Urinary bladder (tissue), 4 donors: ENCODE measurements around the gene CHMP5. TPM values are rescaled to one million over a fixed set of nuclear protein-coding genes. Genes with fewer than 3 reads are reported as not detected.

ENCODE experiments used
- DNase-seq: peaks from one replicate; pipeline ENCODE4 v3.0.0-alpha.2; 2015; ENCODE audit errors: extremely low spot score
- H3K27ac ChIP-seq: one replicate; pipeline ENCODE4 v1.5.1; 2013; ENCODE audit warnings: low read depth, mild to moderate bottlenecking, moderate library complexity
- H3K36me3 ChIP-seq: one replicate; pipeline ENCODE4 v1.6.1; 2013; ENCODE audit warnings: mild to moderate bottlenecking, moderate library complexity; ENCODE audit not compliant: insufficient read depth
- H3K4me1 ChIP-seq: one replicate; pipeline ENCODE4 v1.6.1; 2013; ENCODE audit warnings: mild to moderate bottlenecking, moderate library complexity; ENCODE audit not compliant: insufficient read depth
- H3K4me3 ChIP-seq: one replicate; pipeline ENCODE4 v1.5.1; 2013; ENCODE audit warnings: low read depth, low read length
- WGBS: extraction: QIAGEN DNeasy Blood & Tissue Kit; methylation state at CpG from one replicate; pipeline ENCODE4 v1.1.7; 2013; 5-methylcytosine and 5-hydroxymethylcytosine counted together
- polyA plus RNA-seq: library from polyadenylated mRNA; stranded (reverse); fragments of 200-250 nt; gene quantifications from one replicate; pipeline ENCODE4 v1.2.3, GENCODE V29; 2013
- total RNA-seq: library from RNA; depleted of rRNA; stranded (reverse); fragments of >200 nt; gene quantifications from one replicate; pipeline ENCODE4 v1.2.3, GENCODE V29; 2014
- donor health status: healthy with polysubstance abuse.
- donor health status: healthy.

CHMP5 gene
- total and polyA plus RNA-seq, 2 donors: 76.9 to 79.6 TPM

DNA sequence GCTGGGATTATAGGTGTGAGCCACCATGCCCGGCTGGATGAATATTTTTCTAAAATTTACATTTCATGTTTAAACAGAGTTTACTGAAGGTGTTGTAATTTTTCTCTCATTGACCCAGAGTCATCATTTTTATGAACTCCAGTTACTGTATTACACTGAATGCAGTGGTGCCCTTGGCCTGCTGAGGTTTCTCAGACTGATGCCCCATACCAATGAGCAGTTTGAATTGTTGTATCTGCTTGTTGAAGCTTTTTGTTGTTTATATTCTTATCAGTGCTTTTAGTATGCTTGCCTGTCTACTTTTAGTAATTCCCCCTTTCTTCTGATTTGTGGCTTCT lies 55.4 kb downstream of the CHMP5 start:
- peak overlapping the region; percentile 19 for H3K27ac ChIP-seq
- no peaks in the 10 kb centered on the region for H3K36me3 ChIP-seq
- H3K4me3 ChIP-seq: no peak overlapping the region
- H3K4me1 ChIP-seq: no peaks in the 10 kb centered on the region
- no peak for DNase-seq
- WGBS: 38% methylated on average over 1 of the region's 1 CpG

DNA sequence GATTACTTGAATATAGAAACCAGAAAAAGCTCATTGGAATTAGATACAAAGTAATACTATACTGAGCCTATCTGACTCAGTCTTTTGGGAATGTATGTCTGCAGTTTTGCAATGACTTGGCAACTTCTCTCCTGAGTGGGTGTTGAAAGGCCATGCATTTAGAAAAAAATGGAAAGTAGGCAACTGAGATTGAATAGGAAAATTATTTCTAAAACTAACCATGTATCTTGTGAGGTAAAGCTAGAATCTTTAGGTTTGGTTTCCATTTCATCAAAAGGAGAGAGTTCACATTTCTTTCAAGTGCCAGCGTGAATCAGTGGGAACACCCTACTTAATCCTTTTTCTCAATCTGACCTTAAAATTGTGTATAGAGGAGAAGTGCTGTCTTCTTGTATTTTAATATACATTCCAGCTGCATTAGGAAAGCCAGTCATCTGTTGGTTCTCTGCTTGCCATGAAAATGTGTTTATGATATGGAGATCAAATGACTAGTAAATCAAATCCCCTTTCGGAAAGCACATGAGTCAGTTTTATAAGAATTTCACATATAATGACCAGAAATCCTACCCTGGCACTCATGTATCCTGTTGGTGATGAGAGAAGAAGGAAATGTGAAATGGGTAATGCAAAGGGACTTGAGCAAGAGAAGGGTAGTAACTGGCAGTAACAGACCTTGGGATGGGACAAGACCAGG lies 55.9 kb downstream of the CHMP5 start:
- WGBS: 37% methylated on average over 2 of the region's 2 CpGs
- peak overlapping the region; percentile 23 for H3K27ac ChIP-seq
- H3K36me3 ChIP-seq: no peaks in the 10 kb centered on the region
- H3K4me1 ChIP-seq: no peaks in the 10 kb centered on the region
- no peak for DNase-seq
- no peak overlapping the region for H3K4me3 ChIP-seq

DNA sequence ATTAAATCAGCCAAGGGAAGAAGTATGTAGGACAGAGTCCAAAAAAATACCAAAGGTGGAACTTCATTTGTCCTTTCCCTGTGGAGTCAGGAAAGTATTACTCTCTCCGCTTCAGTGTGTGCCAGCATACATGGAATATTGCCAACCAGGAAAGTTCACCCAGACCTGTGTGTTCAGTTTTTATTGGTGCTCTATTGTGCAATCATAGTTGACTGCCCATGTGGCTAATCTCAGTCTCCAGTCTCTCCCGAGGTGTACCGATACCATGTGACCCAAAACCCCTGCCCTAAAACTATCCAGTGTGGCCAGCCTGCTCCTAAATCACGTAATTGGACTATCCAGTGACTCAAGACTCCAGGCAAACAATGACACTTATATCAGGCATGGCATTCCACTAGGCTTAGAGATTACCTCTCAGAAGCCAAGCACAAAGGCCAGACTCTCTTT lies 64.3 kb downstream of the CHMP5 start:
- H3K4me1 ChIP-seq: peaks cover 1% of the 10 kb centered on the region
- DNase-seq: peak; percentile 36
- no peak overlapping the region for H3K4me3 ChIP-seq
- WGBS: 50% methylated on average over 4 of the region's 4 CpGs
- H3K36me3 ChIP-seq: peaks cover 7% of the 10 kb centered on the region
- no peak overlapping the region for H3K27ac ChIP-seq

DNA sequence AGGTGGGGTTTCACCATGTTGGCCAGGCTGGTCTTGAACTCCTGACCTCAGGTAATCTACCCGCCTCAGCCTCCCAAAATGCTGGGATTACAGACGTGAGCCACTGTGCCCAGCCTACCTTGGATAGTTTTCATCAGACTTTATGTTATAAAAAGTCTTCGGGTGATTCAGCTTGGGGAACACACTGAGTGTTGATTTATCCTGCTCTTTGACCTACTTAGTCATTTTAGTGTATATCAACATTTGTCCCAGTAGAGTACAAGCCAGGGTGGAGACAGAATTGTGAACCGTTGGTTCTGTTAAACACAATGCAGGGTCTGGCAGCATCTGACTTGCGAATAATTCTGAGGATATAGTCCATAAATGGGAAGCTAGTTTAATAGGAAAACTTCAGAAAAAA lies 65.1 kb downstream of the CHMP5 start:
- 62% methylated on average over 5 of the region's 5 CpGs for WGBS
- H3K4me1 ChIP-seq: peaks cover 1% of the 10 kb centered on the region
- H3K27ac ChIP-seq: peak overlapping the region; percentile 32
- H3K4me3 ChIP-seq: no peak overlapping the region
- H3K36me3 ChIP-seq: peaks cover 7% of the 10 kb centered on the region
- no peak for DNase-seq

DNA sequence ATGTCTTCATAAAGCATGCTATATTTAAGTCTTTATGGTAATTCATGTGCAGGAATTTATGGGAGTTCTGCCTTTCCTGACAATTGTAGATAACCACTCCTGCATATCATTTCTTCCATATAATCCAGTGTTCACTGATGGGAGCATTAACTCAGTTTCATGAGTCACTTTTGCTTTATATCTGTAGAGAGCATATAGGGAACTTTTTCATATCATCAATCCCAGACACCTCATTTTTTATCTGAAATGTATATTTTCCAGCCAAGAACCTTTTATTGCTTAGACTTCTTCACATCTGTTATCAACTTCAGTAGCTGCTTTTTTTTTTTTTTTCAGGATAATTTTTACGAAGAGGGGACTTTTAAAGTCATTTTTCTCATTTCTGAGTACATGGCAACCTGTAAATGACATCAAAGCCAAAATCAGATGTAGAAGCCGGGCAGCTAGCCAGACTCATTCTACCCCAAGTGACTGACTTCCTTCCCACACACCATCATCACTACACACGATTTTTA lies 66.6 kb downstream of the CHMP5 start:
- H3K4me1 ChIP-seq: peaks cover 1% of the 10 kb centered on the region
- peaks cover 7% of the 10 kb centered on the region for H3K36me3 ChIP-seq
- 39% methylated on average over 3 of the region's 3 CpGs for WGBS
- H3K27ac ChIP-seq: no peak overlapping the region
- H3K4me3 ChIP-seq: no peak overlapping the region
- DNase-seq: no peak

Other genes starting within 250 kb of the CHMP5 start
- gene DNAJA1, start 239.8 kb upstream of the CHMP5 start, total RNA-seq: 97.7 TPM
- 84.0 TPM for gene DNAJA1, start 239.8 kb upstream of the CHMP5 start, polyA plus RNA-seq
- 37.0 TPM for gene SMU1, start 188.4 kb upstream of the CHMP5 start, total RNA-seq
- gene SMU1, start 188.4 kb upstream of the CHMP5 start, polyA plus RNA-seq: 14.3 TPM
- gene B4GALT1, start 97.7 kb upstream of the CHMP5 start, total RNA-seq: 36.4 TPM
- gene B4GALT1, start 97.7 kb upstream of the CHMP5 start, polyA plus RNA-seq: 57.7 TPM
- not detected for gene SPINK4, start 24.9 kb upstream of the CHMP5 start, total RNA-seq
- gene SPINK4, start 24.9 kb upstream of the CHMP5 start, polyA plus RNA-seq: 2.6 TPM
- 46.8 TPM for gene BAG1, start 341 bp upstream of the CHMP5 start, total RNA-seq
- 142 TPM for gene BAG1, start 341 bp upstream of the CHMP5 start, polyA plus RNA-seq
- gene NFX1, start 25.5 kb downstream of the CHMP5 start, total RNA-seq: 24.1 TPM
- 21.9 TPM for gene NFX1, start 25.5 kb downstream of the CHMP5 start, polyA plus RNA-seq
- 1.9 TPM for gene AQP7, start 137.5 kb downstream of the CHMP5 start, total RNA-seq
- gene AQP7, start 137.5 kb downstream of the CHMP5 start, polyA plus RNA-seq: 8.7 TPM
- 27.1 TPM for gene AQP3, start 182.5 kb downstream of the CHMP5 start, total RNA-seq
- 126 TPM for gene AQP3, start 182.5 kb downstream of the CHMP5 start, polyA plus RNA-seq
- gene NOL6, start 208.9 kb downstream of the CHMP5 start, total RNA-seq: 17.3 TPM
- 23.1 TPM for gene NOL6, start 208.9 kb downstream of the CHMP5 start, polyA plus RNA-seq